ENCODE results near the gene PRRX2. TPM values are rescaled to one million over a fixed set of nuclear protein-coding genes. Genes with fewer than 3 reads are reported as not detected.

The PRRX2 gene
- 18.5 and 23.2 TPM in 2 replicates for total RNA-seq

DNA sequence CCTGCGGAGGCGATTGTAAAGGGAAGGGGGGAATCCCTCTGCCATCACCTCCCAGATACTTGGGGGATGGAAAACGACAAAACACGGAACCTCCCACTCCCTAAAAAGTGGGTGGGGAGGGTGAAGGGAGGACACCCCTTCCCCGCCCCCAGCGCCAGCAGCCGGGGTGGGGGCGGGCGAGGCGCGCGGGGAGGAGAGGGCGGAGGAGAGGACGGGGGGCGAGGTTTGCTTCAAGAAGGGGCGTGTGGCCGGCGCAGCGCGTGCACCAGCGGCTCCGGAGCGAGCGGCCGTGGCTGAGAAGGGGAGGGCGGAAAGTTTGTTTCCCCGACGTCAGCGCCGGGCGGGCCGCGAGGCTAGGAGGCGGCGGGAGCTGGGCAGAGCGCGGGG lies at the start of gene PRRX2:
Gene PRRX2, plus strand, starts transcription at position 259 of the 387 bp plus-strand sequence. CDS start 221 bp downstream, outside the sequence.

DNA sequence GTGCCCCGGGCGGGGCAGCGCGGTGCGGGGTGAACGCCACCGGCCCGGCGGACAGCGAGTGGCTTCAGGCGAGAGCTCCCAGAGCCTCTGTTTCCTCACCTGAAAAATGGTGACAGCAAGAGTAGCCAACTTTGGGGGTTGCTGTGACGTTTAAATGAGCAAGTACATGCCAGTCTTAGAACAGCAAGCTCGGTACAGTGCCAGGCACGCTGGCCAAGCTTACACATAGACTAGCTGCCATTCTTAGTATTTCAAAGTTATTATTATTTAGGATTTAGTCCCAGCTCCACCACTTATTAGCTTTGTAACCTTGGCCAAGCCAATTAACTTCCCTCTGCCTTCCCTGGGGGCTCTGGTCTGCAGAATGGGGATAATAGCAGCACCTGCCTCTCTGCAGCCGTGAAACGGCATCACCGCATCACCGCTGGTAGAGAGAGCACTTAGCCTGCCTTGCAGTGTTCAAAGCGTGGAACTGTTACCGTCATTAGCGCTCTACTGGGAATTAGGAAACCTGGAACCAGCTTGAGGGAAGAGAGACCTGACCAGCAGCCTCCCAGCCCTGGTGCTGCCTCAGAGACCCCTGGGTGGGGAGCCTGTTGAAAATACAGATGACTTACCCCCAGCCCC lies 44.7 kb upstream of the PRRX2 start, which contains the start of gene C9orf50:
Gene C9orf50, minus strand, starts transcription at position 433 of the 627 bp plus-strand sequence. CDS start 527 bp downstream, outside the sequence.

DNA sequence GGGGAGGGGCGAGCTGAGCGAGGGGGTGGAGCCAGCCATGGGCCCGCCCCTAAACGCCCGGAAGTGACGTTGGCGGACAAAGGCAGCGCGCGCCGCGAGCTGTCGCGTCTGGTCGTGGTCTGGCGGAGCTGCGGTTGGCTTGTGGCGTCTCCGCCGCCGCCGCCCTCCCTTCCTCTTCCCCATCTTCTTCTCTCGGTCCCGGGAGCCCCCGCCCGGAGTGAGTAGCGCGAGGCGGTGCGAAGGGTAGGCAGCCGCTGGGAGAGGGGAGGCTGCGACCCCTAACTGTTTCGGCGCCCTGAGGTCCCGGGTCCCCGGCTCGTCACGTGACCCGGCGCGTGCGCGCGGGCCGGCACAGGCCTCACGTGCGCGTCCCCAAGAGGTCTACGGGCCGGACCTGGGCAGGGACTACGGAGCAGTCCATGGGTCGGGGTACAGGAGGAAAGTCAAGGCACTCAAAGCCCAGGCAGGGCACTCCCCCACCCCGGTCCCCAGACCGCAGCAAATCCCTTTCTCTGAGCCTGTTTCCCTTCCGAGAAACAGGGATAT lies 39.3 kb upstream of the PRRX2 start, which contains the start of gene NTMT1:
Gene NTMT1, plus strand, starts transcription at position 85 of the 546 bp plus-strand sequence. CDS start 6,541 bp downstream, outside the sequence.

DNA sequence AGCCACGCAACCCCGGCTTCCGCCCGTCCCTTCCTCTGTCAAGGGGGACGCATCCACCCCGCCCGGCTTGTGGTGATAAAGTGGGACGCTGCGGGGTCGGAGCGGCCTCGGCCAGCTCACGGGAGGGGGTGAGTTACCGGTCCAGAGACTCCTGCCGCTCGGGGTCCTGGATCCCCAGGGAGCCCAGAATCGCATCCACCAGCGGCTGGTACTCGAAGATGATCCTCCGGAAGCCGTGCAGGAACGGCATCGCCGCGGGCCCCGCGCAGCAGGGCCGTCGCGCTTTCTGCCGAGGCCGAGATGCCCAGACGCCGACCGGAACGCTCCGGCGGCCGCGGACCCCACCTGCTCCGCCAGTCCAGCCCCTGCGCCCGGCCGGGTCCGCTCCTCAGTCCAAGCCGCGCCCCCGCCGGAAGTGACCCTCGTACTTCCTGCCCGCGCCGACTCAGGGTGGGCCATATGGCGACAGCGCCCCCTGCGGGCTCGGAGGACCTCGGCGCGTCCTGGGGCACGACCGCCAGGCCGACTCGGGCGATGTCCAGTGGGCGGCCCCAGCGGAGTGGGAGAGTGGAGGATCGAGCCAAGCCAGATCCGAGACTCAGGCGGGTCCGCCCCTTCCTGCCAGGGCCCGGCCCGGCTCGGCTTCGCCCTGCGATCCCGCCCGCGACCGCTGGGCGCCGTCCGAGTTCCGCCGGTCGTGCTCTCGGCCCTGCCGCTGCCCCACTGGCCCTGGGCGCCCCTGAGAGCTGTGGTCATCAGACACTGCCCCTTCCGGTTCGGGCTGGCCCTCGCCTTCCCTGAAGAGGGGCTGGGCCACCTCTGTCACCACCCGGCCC lies 23.5 kb upstream of the PRRX2 start, which contains the start of gene ASB6:
Gene ASB6, minus strand, starts transcription at position 402 of the 836 bp plus-strand sequence. Its CDS starts 152 bp downstream, at position 250.

DNA sequence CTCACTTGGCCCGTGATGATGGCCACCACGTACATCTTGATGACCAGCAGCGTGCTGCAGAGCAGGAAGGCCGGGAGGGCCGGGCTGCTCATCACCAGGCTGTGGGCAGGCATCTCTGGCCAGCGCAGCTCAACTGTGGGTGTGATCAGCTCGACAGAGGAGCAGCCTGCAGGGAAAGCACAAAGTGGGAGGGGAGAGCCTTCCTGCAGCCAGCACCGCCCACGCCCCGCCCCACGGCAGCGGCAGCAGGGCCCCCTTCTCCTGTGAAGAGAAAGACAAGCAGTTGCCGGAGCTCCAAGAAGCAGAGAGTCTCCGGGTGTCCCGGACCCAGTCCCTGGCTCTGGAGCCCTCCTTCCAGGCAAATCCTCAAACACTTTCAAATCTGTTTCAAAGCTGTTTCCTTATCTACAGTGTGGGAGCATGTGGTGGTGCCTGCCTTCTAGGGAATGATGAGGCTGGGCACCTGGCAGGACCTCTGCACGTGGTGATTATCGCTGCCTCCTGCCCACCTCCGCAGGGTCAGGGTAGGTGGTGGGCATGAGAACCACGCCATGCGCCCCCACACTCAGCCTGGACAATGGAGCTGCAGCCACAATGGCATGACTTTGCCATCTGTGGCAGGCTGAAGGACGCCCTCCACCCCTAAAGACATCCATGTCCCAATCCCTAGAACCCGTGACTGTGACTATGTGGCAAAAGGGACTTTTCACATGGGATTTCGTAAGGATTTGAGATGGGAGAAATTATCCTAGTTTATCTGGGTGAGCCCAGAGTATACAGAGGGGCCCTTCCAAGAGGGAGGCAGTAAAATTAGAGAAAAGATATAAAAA lies 87.7 kb downstream of the PRRX2 start, which contains the start of gene PTGES:
Gene PTGES, minus strand, starts transcription at position 143 of the 830 bp plus-strand sequence. Its CDS starts 30 bp downstream, at position 113.

Other genes starting within 250 kb of the PRRX2 start
- gene C9orf50, start 44.5 kb upstream of the PRRX2 start, total RNA-seq, result 0.14 and 0.18 TPM in 2 replicates
- gene NTMT1, start 39.5 kb upstream of the PRRX2 start, total RNA-seq, result 34.4 and 38.6 TPM in 2 replicates
- 10.0 and 14.8 TPM in 2 replicates for gene ASB6, start 23.5 kb upstream of the PRRX2 start, total RNA-seq
- gene PTGES, start 87.4 kb downstream of the PRRX2 start, total RNA-seq, result 92.9 and 108 TPM in 2 replicates
- 22.3 and 28.2 TPM in 2 replicates for gene TOR1B, start 137.5 kb downstream of the PRRX2 start, total RNA-seq
- 22.0 and 33.2 TPM in 2 replicates for gene TOR1A, start 158.5 kb downstream of the PRRX2 start, total RNA-seq
- gene C9orf78, start 169.6 kb downstream of the PRRX2 start, total RNA-seq, result 38.4 and 50.9 TPM in 2 replicates
- 9.4 and 11.8 TPM in 2 replicates for gene USP20, start 169.8 kb downstream of the PRRX2 start, total RNA-seq